OCI-M1 (cell line): ENCODE data around the gene AP4E1.
A peak's percentile ranks its signal among the peaks of the same experiment; 100 is the strongest.
"Not testable (repeated sequence)": the region's sequence is repeated elsewhere in the genome, so short reads cannot be mapped to it uniquely, and the experiment has no call there.

Experiments
- DNase-seq: peaks from one replicate; lab custom pipeline; 2025; lab: John Stamatoyannopoulos, UW

The AP4E1 gene

DNA sequence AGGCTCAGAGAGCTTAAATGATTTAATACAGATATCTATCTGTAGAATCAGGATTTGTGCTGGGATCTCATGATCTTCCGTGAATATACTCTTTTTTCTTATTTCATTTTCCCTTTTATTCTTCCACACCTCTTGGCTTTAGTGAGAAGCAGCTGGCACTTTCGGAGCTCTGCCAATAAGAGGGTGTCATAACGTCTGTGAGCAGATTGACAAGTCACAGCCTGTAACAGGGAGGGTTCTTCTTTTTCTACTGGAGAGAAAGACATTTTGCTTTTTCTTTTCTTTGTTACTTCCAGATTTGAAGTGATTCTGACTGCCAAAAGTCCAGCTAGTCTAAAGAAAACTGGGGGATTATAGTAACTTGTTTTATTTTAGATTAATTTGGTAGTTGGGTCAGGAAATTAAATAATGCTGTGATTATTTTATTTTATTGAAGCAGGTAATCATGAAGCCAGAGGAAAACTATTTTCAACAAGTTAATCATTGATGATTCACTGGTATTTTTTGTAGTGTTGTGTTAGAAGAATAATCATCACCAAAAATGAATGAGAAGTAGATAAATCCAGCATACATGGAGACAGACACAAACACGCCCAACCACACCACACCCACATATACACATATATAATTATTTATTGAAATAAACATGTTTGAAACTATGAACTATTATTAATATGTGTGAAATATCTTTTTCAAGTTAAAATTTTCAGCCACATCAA lies 116.4 kb downstream of the AP4E1 start:
- DNase-seq, result no peak

DNA sequence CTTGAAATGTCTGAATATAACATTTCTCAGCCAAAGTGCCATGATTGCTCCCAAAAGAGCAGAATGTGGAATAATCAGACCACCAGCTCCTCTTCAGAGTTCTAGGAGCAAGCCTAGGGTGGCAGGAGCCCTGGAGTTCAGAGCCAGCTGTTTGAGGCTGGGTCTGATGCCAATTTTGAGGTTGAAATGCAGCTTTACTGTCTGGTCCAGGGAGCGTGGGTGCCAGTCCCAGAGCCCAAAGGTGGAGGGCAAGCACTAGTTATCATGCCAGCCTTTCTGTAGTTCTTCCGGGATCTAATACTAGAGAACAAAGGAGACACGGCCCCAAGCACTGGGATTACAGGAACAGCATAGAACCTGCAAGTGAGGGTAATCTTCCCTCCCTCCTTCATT lies 117.0 kb downstream of the AP4E1 start:
- no peak for DNase-seq

DNA sequence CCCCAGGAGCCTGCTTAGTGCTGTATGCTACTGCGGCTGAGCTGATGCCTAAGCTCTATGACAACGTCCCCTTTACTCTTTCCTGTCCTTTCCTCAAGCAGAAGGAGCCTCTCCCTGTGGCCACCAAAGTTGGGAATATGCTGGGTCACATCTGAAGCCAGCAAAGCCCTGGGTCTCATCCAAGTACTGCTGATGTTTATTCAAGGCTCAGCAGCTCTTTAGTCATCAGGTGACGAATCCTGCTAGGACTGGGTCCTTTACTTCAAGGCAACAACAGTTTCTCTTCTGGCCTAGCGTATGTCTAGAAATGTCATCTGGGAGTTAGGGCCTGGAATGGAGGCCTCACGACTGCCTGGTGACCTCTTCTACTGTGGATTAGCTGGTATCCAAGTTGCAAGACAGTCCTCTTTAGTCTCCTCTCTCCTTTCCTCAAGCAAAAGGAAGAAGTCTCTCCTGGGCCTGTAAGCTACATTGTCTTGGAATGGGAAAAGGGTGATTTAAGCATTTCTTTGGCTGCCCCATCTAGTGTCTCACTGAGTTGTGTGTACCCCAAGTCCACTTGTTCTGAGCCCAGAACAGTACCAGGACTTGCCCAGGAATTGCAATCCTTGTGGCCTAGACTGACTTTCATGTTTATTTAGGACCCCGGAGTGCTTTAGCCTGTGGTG lies 122.3 kb downstream of the AP4E1 start:
- no peak for DNase-seq

DNA sequence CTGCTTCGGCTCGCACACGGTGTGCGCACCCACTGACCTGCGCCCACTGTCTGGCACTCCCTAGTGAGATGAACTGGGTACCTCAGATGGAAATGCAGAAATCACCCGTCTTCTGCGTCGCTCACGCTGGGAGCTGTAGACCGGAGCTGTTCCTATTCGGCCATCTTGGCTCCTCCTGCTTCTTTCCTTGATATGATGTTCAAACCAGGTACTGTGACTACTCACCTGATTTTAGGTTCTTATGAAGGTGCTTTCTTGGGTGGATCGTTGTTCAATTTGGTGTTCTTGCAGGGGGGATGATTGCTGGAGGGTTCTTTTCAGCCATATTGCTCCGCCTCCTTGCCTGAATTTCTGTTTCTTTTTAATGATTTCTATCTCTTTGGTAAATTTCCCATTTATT lies 129.0 kb downstream of the AP4E1 start:
- not testable (repeated sequence) for DNase-seq

DNA sequence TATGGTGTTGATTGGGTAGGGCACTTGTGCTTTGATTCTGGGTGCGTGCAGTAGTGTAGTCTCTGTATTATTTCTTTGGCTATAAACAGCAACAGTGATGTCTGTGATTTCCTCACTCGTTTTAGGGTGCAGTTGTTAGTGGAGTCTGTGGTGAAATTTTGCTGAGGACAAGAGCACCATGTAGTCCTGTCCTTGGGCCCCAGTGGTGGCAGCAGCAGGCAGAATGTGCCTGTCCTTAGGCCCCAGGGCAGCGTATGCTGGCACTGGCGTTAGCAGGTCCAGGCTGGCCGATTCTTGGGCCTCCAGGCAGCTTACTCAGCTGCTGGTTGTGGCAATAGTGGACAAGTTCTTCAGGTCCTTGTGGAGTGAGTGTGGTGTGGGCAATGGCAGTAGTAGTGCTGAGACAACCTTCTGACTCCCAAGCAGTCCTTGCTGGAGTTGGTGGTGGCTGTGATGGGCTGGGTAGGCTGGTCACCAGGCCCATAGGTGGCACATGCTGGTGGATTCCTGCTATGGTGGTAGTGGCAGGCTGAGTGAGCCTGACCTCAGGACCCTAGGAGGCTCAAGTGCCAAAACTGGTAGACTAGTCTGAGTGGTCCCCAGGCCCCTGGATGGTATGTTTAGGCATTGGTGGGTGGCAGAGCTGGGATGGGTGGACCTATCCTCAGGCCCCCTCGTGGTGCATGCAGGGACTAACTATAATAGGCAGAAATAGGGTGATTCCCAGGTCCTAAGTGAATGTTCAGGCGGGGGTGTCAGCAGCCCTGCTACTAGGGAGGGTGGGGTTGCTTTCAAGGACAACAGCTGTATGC lies 129.9 kb downstream of the AP4E1 start:
- no peak for DNase-seq

DNA sequence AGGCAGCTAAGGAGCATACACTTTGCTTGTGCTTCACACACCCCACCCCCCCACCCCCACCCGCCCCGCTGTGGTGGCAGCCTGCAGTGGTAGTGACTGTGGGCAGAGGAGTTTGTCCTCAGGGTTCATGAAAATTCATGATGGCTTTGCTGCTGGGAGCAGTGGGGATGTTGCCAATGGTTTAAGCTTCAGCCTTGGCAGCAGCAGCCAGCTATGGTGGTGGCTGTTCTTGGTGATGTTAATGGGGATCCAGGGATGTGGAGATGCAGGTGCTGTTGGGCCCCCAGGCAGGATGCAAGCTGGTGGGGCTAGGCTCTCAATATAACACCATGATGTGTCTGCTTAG lies 130.5 kb downstream of the AP4E1 start:
- DNase-seq, result no peak

DNA sequence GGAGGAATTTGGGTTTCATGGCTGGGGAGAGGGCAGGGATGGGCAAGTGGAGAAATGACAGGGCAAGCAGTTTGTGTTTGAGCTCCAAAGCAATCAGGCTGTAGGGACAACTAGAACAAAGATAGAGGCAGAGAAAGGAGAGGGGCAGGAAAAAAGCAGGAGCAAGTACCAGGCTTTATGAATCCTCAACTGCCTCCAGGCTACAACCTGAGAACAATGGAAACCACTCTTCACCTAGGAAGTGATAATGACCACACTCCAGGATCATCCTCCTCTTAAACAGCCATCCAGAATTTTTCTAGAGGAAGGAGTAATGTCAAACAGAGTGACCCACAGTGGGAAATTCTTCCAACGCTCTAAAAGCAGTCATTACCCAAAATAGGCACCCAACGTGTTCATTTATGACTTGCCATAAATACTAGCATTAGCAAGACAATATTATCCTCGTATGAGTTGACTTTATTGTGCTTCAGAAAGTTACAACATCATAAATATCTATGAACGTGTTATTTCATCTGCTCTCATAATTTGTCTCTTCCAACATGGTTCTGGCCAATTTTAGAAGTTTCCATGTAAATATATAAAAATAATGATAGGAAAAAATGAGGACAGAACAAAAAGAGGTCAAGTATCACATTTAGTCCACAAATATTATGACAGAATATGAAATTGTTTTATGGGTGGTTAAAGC lies 135.7 kb downstream of the AP4E1 start:
- DNase-seq, result no peak

DNA sequence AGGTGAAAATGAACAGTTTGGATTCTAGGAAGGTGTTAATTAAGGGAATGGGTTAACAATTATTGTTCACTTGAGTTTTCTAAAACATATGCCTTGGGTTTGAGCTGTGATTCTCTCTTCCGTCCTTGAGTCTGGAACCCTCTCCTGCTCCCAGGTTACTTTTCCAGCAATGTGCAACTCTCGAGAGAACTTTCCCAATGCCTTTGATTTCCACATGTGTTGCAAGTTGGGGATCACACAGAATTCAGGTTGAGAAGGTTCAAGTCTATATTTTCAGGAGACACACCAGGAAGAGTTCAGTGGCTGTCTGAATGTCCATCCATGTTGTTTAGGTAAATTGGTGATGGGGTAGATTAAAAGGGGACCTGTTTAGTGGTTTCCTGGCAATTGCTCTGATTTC lies 137.5 kb downstream of the AP4E1 start:
- DNase-seq, result no peak

DNA sequence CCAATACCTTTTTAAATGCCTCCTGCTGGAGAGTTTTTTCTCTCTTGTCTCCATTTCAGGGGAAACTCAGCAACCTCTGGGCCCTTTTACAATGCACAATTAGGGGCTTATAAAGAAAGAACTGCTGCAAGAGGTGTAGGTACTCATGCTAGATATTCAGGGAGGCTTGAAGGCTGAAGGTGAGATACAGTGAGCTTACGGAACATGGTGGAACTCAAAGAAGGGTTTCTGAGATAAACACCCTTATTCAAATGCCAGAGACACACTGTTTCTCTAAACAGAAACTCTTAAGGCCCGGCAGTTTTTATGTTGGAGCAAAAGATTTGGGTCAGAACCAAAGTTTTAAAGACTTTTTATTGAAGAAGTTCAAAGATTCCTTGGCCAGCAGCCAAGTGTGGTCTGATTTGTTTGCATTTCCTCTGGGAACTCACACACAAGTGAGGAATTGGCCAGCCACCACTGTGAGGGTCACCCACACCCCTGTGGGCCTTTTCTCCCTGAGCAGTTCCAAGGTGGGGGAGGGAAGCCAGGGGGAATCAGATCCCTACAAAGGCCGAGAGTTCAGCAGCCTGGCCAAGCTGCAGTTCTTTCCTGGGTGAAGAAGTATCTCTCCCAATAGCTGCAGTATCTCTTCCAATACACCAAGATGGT lies 138.4 kb downstream of the AP4E1 start:
- DNase-seq, result no peak

DNA sequence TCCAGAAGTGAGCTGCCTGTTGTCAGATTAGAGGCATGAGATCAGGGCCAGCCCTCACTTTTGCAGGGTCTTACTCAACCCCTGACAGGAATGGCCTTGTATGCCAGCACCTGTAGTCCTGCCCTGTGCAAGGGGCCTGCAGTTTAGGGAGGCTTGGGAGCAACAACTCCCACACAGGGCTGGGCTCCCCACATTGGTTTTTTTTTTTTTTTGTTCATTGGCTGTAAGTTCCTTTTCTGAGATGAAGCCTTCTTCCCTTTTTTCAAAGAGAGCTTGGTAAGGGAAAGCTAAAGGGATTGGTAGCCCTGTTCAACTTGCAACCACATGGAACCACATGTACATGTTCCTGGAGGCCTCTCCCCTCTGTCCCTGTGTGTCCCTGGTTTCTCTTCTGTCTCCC lies 139.8 kb downstream of the AP4E1 start:
- peak; percentile 54 for DNase-seq

DNA sequence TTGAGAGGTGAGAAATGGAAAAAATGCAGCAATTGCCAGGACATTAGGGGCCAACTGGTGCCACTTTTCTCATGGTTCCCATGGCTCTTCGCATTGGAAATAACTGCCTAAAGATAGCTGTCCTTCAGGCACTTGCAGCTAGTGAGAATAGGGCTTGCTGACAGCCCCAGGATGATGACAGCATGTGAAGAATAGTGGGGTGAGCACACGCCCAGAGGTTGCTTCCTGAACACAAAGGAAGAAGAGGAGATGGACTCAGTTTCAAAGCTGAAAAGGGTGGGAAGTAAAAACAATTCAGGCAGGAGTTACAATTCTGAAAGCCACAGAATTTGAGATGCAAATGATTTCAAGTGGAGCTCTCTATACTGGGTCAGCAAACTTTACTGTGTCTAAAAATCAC lies 140.6 kb downstream of the AP4E1 start:
- DNase-seq, result no peak

DNA sequence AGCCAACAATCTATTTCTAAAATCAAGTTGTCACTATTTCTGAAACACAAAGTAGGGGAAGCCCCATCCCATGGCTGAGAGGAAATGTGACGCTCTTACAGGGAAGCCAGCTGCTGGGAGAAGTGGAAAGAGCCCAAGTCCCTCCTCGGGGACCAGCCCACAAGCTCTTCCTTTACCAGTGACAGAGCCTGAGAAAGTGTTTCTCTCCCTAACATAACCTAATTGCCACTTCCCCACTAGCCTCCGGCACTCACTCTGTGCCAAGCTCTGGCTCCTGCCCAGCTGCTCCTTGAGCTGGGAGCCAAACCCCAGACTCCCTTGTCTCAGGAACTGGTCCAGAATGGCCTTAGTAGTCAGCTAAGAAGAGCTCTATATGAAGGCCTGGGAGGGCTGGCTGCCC lies 143.3 kb downstream of the AP4E1 start:
- DNase-seq, result no peak

DNA sequence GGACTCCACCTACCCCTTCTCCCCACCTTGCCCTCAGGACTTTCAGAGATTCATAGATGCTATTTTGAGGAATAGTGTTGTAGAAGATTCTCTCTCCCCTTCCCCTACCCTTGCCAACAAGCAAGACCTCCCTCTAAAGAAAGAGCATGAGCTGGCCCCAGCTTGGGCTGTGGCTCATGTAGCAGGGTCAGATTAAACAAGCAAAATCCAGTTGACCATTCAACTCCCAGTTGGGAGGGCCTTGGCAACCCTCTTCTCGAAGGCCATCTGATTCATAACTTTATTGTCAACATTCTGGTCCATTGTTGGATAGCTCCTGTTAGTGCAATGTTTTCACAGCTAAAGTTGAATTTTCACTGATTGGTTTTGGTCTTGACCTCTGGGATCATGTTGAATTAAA lies 145.1 kb downstream of the AP4E1 start:
- no peak for DNase-seq

DNA sequence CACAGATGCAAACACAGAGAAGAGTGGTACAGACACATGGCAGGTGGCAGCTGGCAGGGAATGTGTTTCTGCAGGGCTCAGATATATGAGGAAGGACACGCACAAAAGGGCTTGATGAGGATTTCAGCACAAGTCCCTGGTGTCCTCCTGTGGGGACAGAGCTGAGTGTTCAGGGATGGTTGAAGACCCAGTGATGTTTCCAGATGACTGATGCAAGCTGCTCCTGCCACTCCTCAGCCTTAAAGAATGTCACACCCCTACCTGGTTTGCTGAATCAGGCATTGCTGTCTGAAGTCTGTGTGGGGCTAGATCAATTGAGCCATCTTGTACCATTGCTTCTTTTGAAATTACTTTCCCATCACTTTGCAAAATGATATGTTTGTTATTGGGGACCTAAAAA lies 146.1 kb downstream of the AP4E1 start:
- no peak for DNase-seq
